BE2C (cell line): Measurements from ENCODE around the gene MAGEA9B.
"Not testable (repeated sequence)": the region's sequence is repeated elsewhere in the genome, so short reads cannot be mapped to it uniquely, and the experiment has no call there.

Source experiments
- DNase-seq: peaks from one replicate; pipeline ENCODE4 v3.0.0-alpha.2; 2020
- H3K27me3 ChIP-seq: fragments of 250-450 bp; sonication (Bioruptor Pico); 2 replicates; pipeline ENCODE4 v1.5.1; 2020; ENCODE audit warnings: mild to moderate bottlenecking
- H3K36me3 ChIP-seq: fragments of 250-450 bp; sonication (Bioruptor Pico); 2 replicates; pipeline ENCODE4 v1.5.1; 2020; ENCODE audit warnings: mild to moderate bottlenecking
- H3K4me1 ChIP-seq: fragments of 250-450 bp; sonication (Bioruptor Pico); 2 replicates; pipeline ENCODE4 v1.5.1; 2020
- H3K4me3 ChIP-seq: 2 replicates; pipeline ENCODE4 v1.5.1; 2011; ENCODE audit warnings: low read depth, low read length
- H3K9me3 ChIP-seq: fragments of 250-450 bp; sonication (Bioruptor Pico); 2 replicates; pipeline ENCODE4 v1.5.1; 2020
- TF ChIP-seq, protein P1 (sequence below): IDR thresholded peaks from 2 replicates; pipeline ENCODE4 v1.5.1; 2012; ENCODE audit warnings: mild to moderate bottlenecking, low read depth, low read length

MAGEA9B gene

DNA sequence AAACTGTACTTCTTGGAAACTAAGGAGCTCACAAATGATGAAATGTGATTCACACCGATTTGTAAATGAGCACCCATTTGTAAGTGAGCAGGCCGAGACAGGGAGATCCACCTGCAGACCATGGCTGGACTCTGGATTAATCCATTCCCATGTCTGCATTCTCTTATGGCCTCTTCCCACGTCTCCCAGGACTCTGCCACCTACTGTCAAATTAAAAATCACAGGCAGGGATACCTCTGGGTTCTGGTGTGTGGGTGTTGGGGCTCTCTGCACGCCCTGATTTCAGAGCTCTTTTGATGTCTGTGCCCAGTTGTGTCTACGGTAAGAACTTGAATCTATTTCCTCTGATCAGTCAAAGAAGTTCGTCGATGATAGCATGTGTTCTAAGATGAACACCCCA lies 3.7 kb upstream of the MAGEA9B start:
- H3K27me3 ChIP-seq, H3K9me3 ChIP-seq, H3K36me3 ChIP-seq, H3K4me3 ChIP-seq, H3K4me1 ChIP-seq, DNase-seq: not testable (repeated sequence)

DNA sequence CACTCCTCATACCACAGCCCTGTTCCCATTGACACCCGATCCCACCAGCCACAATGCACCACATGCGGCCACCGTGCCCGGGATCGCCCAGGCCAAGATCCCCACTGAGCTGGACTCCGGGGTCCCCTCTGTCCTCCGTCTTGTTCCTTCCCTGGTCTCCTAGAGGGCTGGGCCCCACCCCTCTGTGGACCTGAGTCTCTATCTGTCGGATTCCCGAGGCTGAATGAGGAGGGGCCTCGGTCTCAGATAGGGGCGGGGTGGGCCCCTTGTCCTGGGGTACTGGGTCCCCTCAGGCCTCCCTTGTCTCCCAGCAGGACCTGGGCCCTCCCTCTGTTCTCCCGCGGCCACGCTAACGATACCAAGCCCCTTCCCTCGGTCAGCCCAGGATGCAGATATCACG lies 1.6 kb downstream of the MAGEA9B start:
- DNase-seq, H3K4me3 ChIP-seq, H3K9me3 ChIP-seq, H3K27me3 ChIP-seq, H3K36me3 ChIP-seq, H3K4me1 ChIP-seq: not testable (repeated sequence)

DNA sequence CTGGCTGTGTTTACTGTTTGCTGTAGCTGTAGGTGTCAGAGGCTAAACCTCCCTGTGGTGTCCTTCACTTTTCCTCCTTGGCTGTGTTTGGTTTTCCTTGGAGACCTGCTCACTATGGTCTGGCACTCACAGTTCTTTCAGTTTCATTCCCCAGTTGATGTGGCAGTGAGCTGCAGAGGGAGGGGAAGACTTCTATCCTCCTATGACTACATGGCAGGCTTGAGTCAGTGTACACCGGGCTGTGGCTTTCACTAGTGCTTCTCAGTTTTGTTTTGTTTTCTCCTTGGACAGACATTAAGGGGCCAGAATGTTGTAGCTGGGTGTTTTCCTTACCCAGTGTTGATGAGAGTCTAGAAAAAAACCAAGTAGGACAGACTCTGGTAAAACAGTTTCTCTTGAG lies 13.8 kb downstream of the MAGEA9B start:
- H3K4me1 ChIP-seq, H3K36me3 ChIP-seq, H3K4me3 ChIP-seq, DNase-seq, H3K27me3 ChIP-seq, H3K9me3 ChIP-seq: not testable (repeated sequence)

DNA sequence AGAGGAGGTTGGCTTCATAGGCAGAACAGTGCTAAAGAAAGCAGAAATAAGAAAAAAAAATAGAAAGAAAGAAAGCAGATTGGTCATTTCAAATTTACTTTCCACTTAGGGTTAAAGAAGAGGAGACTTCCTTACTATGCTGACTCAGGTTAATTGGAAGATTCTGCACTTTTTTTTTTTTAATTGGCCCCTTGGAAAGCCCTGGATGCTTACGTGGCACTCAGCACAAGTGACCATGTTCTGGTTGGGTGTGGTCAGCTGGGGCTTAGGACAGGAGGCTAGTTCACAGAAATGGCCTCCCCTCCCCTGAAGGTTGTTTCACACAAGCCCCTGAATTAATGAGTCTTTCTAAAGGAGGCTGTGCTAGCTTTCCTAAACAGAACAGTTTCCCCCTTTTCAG lies 14.5 kb downstream of the MAGEA9B start:
- no peak overlapping the region for H3K4me3 ChIP-seq
- H3K36me3 ChIP-seq = no peaks in the 10 kb centered on the region
- H3K4me1 ChIP-seq = no peaks in the 10 kb centered on the region
- TF ChIP-seq, protein P1, sequence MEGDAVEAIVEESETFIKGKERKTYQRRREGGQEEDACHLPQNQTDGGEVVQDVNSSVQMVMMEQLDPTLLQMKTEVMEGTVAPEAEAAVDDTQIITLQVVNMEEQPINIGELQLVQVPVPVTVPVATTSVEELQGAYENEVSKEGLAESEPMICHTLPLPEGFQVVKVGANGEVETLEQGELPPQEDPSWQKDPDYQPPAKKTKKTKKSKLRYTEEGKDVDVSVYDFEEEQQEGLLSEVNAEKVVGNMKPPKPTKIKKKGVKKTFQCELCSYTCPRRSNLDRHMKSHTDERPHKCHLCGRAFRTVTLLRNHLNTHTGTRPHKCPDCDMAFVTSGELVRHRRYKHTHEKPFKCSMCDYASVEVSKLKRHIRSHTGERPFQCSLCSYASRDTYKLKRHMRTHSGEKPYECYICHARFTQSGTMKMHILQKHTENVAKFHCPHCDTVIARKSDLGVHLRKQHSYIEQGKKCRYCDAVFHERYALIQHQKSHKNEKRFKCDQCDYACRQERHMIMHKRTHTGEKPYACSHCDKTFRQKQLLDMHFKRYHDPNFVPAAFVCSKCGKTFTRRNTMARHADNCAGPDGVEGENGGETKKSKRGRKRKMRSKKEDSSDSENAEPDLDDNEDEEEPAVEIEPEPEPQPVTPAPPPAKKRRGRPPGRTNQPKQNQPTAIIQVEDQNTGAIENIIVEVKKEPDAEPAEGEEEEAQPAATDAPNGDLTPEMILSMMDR = no peak
- DNase-seq = no peak
- no peaks in the 10 kb centered on the region for H3K27me3 ChIP-seq
- H3K9me3 ChIP-seq = no peaks in the 10 kb centered on the region

DNA sequence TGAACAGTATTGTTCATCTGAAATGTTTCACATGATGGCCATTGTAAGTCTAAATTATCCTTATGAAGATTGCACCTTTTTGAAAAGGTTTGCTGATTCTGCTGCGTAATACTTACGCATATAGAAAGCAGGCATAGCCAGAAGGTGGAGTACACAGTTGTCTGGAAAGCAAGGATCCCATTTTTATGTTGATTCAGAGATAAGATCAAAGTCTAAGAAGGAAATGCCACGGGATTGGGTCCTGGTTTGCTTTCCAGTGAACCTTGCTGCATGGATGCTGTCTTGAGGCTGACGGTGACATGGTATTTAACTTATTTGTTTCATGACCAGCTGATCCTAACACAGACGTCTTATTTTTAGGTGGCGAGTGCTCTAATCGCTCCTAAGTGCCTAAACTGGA lies 15.5 kb downstream of the MAGEA9B start:
- Histone ChIP-seq H3K4me1 (no peaks in the 10 kb centered on the region), H3K36me3 (no peaks in the 10 kb centered on the region), H3K4me3 (no peak overlapping the region), H3K9me3 (no peaks in the 10 kb centered on the region), H3K27me3 (no peaks in the 10 kb centered on the region)
- DNase-seq = no peak
- TF ChIP-seq, protein P1 = no peak

DNA sequence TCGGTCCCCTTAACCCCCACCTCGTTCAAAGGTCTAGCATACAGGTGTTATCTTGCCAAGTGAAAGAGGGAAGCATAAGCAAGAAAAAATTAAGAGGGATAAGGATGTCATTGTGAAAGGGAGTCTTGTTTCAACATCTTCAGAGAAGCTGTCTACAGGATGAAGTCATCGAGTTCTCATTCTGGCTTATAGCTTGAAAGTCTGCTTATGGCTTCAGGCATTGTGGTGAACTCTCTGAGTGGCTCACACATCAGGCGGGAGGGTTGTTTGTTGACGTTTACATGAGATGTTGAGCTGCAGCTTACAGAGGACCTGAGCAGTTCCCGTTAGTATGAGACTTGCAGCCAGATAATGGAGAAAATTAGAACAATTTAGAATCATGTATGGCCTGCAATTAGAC lies 16.6 kb downstream of the MAGEA9B start:
- no peak for DNase-seq

DNA sequence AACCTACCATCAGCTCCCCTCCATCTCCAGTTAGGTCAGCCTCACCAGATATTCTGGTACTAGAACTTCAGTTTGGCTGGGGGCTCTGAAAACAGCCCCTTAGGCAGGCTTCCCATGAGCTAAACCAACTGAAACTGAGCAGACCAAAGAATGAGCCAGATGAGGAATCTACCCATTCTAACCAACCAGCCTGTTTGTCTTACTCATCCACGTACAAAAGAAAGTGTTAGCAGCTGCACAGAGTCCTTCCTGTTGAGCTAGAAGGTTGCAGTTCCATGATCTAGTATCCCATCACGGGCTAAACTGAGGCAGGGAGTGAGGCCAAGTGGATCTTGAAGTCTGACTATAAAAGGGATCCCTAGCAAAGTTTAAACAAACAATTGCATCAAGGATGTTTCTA lies 17.5 kb downstream of the MAGEA9B start:
- no peaks in the 10 kb centered on the region for H3K4me1 ChIP-seq
- no peaks in the 10 kb centered on the region for H3K9me3 ChIP-seq
- no peak for DNase-seq
- no peak overlapping the region for H3K4me3 ChIP-seq
- no peaks in the 10 kb centered on the region for H3K27me3 ChIP-seq
- TF ChIP-seq, protein P1 = no peak
- H3K36me3 ChIP-seq = no peaks in the 10 kb centered on the region

More for the DNA sequence above, 16.6 kb downstream of the MAGEA9B start:
- Histone ChIP-seq H3K36me3 (no peaks in the 10 kb centered on the region), H3K9me3 (no peaks in the 10 kb centered on the region), H3K4me1 (no peaks in the 10 kb centered on the region), H3K4me3 (no peak overlapping the region), H3K27me3 (no peaks in the 10 kb centered on the region)
- TF ChIP-seq, protein P1 = no peak

DNA sequence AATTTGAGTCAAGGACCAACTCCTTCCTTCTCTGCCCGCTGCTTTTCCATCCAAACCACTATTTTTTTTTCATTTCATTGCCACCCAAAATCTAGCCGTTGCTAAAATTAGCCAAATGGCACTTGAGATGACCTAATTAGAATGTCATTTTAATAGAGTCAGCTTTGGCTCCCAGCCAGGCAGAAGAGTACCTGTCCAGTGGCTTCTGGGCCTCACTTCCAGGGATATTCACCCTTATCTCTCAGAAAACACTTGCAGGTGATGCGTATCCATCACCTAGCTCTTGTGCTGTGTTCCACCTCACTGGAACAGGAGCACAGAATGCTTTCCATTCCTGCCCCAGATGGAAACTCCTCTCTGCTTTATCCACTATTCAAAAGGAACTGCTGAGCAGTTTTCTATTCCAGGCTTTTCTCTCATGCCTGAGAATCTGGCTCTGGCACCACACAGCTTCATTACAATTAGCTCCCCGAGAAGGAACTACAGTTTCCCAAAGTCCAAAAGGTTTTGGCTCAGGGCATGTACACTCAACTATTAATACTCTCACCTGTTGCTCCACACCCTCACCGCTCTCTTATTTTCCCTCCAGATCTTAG lies 18.5 kb downstream of the MAGEA9B start:
- H3K4me1 ChIP-seq = no peaks in the 10 kb centered on the region
- H3K4me3 ChIP-seq = no peak overlapping the region
- H3K27me3 ChIP-seq = no peaks in the 10 kb centered on the region
- no peaks in the 10 kb centered on the region for H3K36me3 ChIP-seq
- H3K9me3 ChIP-seq = no peaks in the 10 kb centered on the region
- DNase-seq = no peak
- TF ChIP-seq, protein P1 = no peak
